B cell (primary cell): ENCODE data around the gene DUSP1. TPM values are rescaled to one million over a fixed set of nuclear protein-coding genes. Genes with fewer than 3 reads are reported as not detected.
A peak's percentile ranks its signal among the peaks of the same experiment; 100 is the strongest.

Experiments
- ATAC-seq: fragments of 200-7000 bp; cut with Tn5 transposase; one replicate; pipeline ENCODE4 v1.10.0; 2021; ENCODE audit warnings: low read depth, mild to moderate bottlenecking, moderate number of reproducible peaks, moderate library complexity
- CTCF ChIA-PET: fragments of 350-600 bp; sonication (Branson Sonifier 250); formaldehyde crosslinking; loops from one replicate; lab custom pipeline; 2021; ENCODE audit warnings: antibody characterized with exemption, inconsistent platforms; lab: Charles Lee
- POLR2A ChIA-PET: fragments of 350-600 bp; sonication (Branson Sonifier 250); formaldehyde crosslinking; loops from one replicate; lab custom pipeline; 2021; ENCODE audit warnings: antibody characterized with exemption; lab: Charles Lee
- DNase-seq: peaks from one replicate; pipeline ENCODE4 v3.0.0; 2013
- H2AFZ ChIP-seq: 2 replicates; pipeline ENCODE4 v1.6.1; 2012; ENCODE audit warnings: mild to moderate bottlenecking, low read depth, low read length; ENCODE audit not compliant: insufficient read depth, poor library complexity, severe bottlenecking
- H3K27ac ChIP-seq, 2 donors: 1 replicate in 1 of 2; 2 replicates in 1 of 2; pipeline ENCODE4 v1.5.1; 2012 to 2013; ENCODE audit warnings: low read length in 2 of 2, mild to moderate bottlenecking in 2 of 2, moderate library complexity in 1 of 2
- H3K27me3 ChIP-seq, 4 experiments: fragments of 200-600 bp in 1 of 4; sonication (generic) in 1 of 4; replicated peaks in 1 of 4; 1 replicate in 2 of 4; 2 replicates in 2 of 4; pipeline versions ENCODE4 v1.6.1 to v1.7.0; 2013 to 2016; ENCODE audit warnings: low read length in 3 of 4, mild to moderate bottlenecking in 2 of 4, mixed read lengths in 1 of 4, moderate library complexity in 1 of 4; ENCODE audit not compliant: insufficient read depth in 4 of 4, control insufficient read depth in 3 of 4; ENCODE audit errors: control extremely low read depth in 1 of 4
- H3K36me3 ChIP-seq, 2 experiments: replicated peaks in 1 of 2; 1 replicate in 1 of 2; 2 replicates in 1 of 2; pipeline versions ENCODE4 v1.6.1 to v1.7.1; 2013; ENCODE audit warnings: low read length in 1 of 2; ENCODE audit not compliant: insufficient read depth in 2 of 2, control insufficient read depth in 1 of 2; ENCODE audit errors: control extremely low read depth in 1 of 2, extremely low read depth in 1 of 2
- H3K4me1 ChIP-seq, 2 donors: fragments of 200-600 bp in 1 of 2; sonication (generic) in 1 of 2; 1 replicate in 1 of 2; 2 replicates in 1 of 2; pipeline versions ENCODE4 v1.5.1 to v1.6.1; 2013 to 2017; ENCODE audit warnings: low read length in 2 of 2; ENCODE audit not compliant: control insufficient read depth in 2 of 2, insufficient read depth in 2 of 2
- H3K4me2 ChIP-seq: replicated peaks from 2 replicates; pipeline ENCODE3; 2012; ENCODE audit warnings: mild to moderate bottlenecking, low read depth, low read length; ENCODE audit not compliant: poor library complexity, severe bottlenecking
- H3K4me3 ChIP-seq, 5 experiments: fragments of 200-600 bp in 1 of 5; sonication (generic) in 1 of 5; 1 replicate in 3 of 5; 2 replicates in 2 of 5; pipeline versions ENCODE4 v1.5.1 to v1.7.0; 2011 to 2016; ENCODE audit warnings: low read length in 4 of 5, mild to moderate bottlenecking in 4 of 5, low read depth in 2 of 5, control low read depth in 1 of 5, moderate library complexity in 1 of 5; ENCODE audit not compliant: insufficient read depth in 1 of 5; ENCODE audit errors: control extremely low read depth in 1 of 5, extremely low read depth in 1 of 5
- H3K79me2 ChIP-seq: fragments of 200-600 bp; sonication (generic); one replicate; pipeline ENCODE4 v1.6.0; 2016; ENCODE audit warnings: low read length; ENCODE audit not compliant: control insufficient read depth, insufficient read depth
- H3K9ac ChIP-seq: fragments of 200-600 bp; sonication (generic); 2 replicates; pipeline ENCODE4 v1.6.1; 2017; ENCODE audit warnings: mild to moderate bottlenecking, low read length, moderate library complexity
- H3K9me3 ChIP-seq, 3 donors: one replicate each; pipeline versions ENCODE4 v1.6.1 to v1.7.1; 2013; ENCODE audit warnings: low read length in 2 of 3; ENCODE audit not compliant: control insufficient read depth in 2 of 3, insufficient read depth in 1 of 3; ENCODE audit errors: control extremely low read depth in 1 of 3
- H4K20me1 ChIP-seq: 2 replicates; pipeline ENCODE4 v1.6.0; 2012; ENCODE audit warnings: mild to moderate bottlenecking, low read length; ENCODE audit not compliant: insufficient read depth, control insufficient read depth, poor library complexity, severe bottlenecking
- H3K27ac Mint-ChIP-seq: one replicate; pipeline ENCODE4 v1.8.0; 2021; ENCODE audit warnings: mixed read lengths
- H3K27me3 Mint-ChIP-seq: one replicate; pipeline ENCODE4 v1.8.0; 2021; ENCODE audit warnings: mixed read lengths
- H3K4me1 Mint-ChIP-seq: one replicate; pipeline ENCODE4 v1.8.0; 2021; ENCODE audit warnings: mixed read lengths
- H3K4me3 Mint-ChIP-seq: one replicate; pipeline ENCODE4 v1.8.0; 2021; ENCODE audit warnings: mixed read lengths
- H3K9me3 Mint-ChIP-seq: one replicate; pipeline ENCODE4 v1.8.0; 2022; ENCODE audit warnings: mixed read lengths; ENCODE audit not compliant: insufficient read depth
- CTCF ChIP-seq: fragments of 200-600 bp; IDR thresholded peaks from one replicate; pipeline ENCODE4 v1.8.0; 2022; ENCODE audit warnings: antibody characterized with exemption, mild to moderate bottlenecking
- EZH2 ChIP-seq: IDR thresholded peaks from 2 replicates; pipeline ENCODE4 v1.6.1; 2012; ENCODE audit warnings: borderline replicate concordance, low read depth, mild to moderate bottlenecking, moderate library complexity, low read length; ENCODE audit not compliant: insufficient read depth, poor library complexity, severe bottlenecking
- WGBS: methylation state at CpG from one replicate; pipeline ENCODE4 v1.1.5; 2013; ENCODE audit warnings: missing lambda C conversion rate; ENCODE audit not compliant: insufficient coverage; 5-methylcytosine and 5-hydroxymethylcytosine counted together
- intact Hi-C: fragments of 100-400 bp; cut with micrococcal nuclease; formaldehyde crosslinking; loops from one replicate; pipeline ENCODE4 v1.10.0; 2022
- polyA plus RNA-seq: library from polyadenylated mRNA; depleted of rRNA; stranded (reverse); fragments of >200 nt; gene quantifications from 2 replicates; pipeline ENCODE4 v1.2.3, GENCODE V29; 2012
- total RNA-seq, 2 donors: library from RNA; stranded (reverse); fragments of 120-200 nt in 1 of 2; gene quantifications; 1 replicate in 1 of 2; 2 replicates in 1 of 2; pipeline versions ENCODE4 v1.2.3 to v1.2.4, GENCODE V29; 2013 to 2022

Gene DUSP1
- total and polyA plus RNA-seq, 2 donors (not counting 1 experiment from before 2014, with no cell fraction given), result 71.2 to 4,228 TPM

- no peak for DNase-seq
- Histone ChIP-seq H3K4me3 (peak overlapping the region in 4 of 5 experiments; percentile 84 to 99 (median 94)), H3K9ac (peak overlapping the region; percentile 100), H2AFZ (no peak overlapping the region), H3K36me3 (peaks cover 6 to 28% of the 10 kb centered on the region in 2 experiments), H3K79me2 (peaks cover 13% of the 10 kb centered on the region), H3K9me3 (no peaks in the 10 kb centered on the region), H4K20me1 (peaks cover 30% of the 10 kb centered on the region), H3K27me3 (no peaks in the 10 kb centered on the region), H3K4me2 (peak overlapping the region; percentile 4), H3K27ac (peak overlapping the region; percentile 4 to 34), H3K4me1 (peaks cover 39 to 58% of the 10 kb centered on the region in 2 donors)
- peak overlapping the region; percentile 92 for H3K4me3 Mint-ChIP-seq
- H3K27ac Mint-ChIP-seq, result peak overlapping the region; percentile 96
- ATAC-seq, result no peak
- no CpG with 5 or more reads among the region's 5 CpGs for WGBS
- ChIA-PET CTCF (interaction anchor here (1.0 to 5.0 kb wide), 5 partner anchors 9 to 168 kb away, joined by 3 to 90 read pairs (median 3); partner anchors contain the start of gene ERGIC1), POLR2A (interaction anchor here (4.6 kb wide), 1 partner anchor 68 kb away, joined by 52 read pairs; the partner anchor contains the start of gene ERGIC1)
- TF ChIP-seq CTCF, result no peak
- no peak for TF ChIP-seq EZH2
- H3K4me1 Mint-ChIP-seq, result peaks cover 70% of the 10 kb centered on the region
- no peaks in the 10 kb centered on the region for H3K9me3 Mint-ChIP-seq
- intact Hi-C loops, result loop anchor here (10.0 kb wide), 1 partner anchor 847 kb away; the partner anchor contains the start of gene BOD1
- no peaks in the 10 kb centered on the region for H3K27me3 Mint-ChIP-seq
Observed at GRCh38 chr5:172768098-172768572, 2.9 kb downstream of the DUSP1 start.
